AG20443 (cell line): ENCODE results near the gene ARHGAP33.
"Not testable (repeated sequence)": the region's sequence is repeated elsewhere in the genome, so short reads cannot be mapped to it uniquely, and the experiment has no call there.

ENCODE experiments used
- DNase-seq: peaks from one replicate; pipeline ENCODE4 v3.0.0; 2012; ENCODE audit warnings: low spot score, mixed read lengths

Gene ARHGAP33

GRCh38 chr19:35795564-35795963 lies 20.2 kb downstream of the ARHGAP33 start:
- DNase-seq: not testable (repeated sequence)

- DNase-seq: no peak
Observed at GRCh38 chr19:35796645-35797542, 21.5 kb downstream of the ARHGAP33 start.

GRCh38 chr19:35797663-35798062 lies 22.3 kb downstream of the ARHGAP33 start:
- DNase-seq: peak; percentile 56

- DNase-seq: no peak
Observed at GRCh38 chr19:35801828-35802227, 26.5 kb downstream of the ARHGAP33 start.

- no peak for DNase-seq
Observed at GRCh38 chr19:35805526-35806102, 30.2 kb downstream of the ARHGAP33 start.

- DNase-seq: no peak
Observed at GRCh38 chr19:35806597-35806996, 31.2 kb downstream of the ARHGAP33 start.

- no peak for DNase-seq
Observed at GRCh38 chr19:35807633-35808032, 32.3 kb downstream of the ARHGAP33 start.

- DNase-seq: no peak
Observed at GRCh38 chr19:35811317-35812219, 36.2 kb downstream of the ARHGAP33 start.

GRCh38 chr19:35812220-35813042 lies 37.1 kb downstream of the ARHGAP33 start, which contains the start of gene PRODH2:
PRODH2 (minus strand) TSS chr19:35812845; CDS start chr19:35812805, 40 bp downstream.
- no peak for DNase-seq

- no peak for DNase-seq
Observed at GRCh38 chr19:35813043-35813890, 37.9 kb downstream of the ARHGAP33 start.

GRCh38 chr19:35816262-35816661 lies 40.9 kb downstream of the ARHGAP33 start:
- DNase-seq: no peak

- DNase-seq: no peak
Observed at GRCh38 chr19:35816846-35817245, 41.5 kb downstream of the ARHGAP33 start.

- no peak for DNase-seq
Observed at GRCh38 chr19:35818445-35818844, 43.1 kb downstream of the ARHGAP33 start.

- DNase-seq: no peak
Observed at GRCh38 chr19:35822579-35822978, 47.2 kb downstream of the ARHGAP33 start.

GRCh38 chr19:35824150-35824549 lies 48.8 kb downstream of the ARHGAP33 start:
- DNase-seq: no peak

GRCh38 chr19:35828692-35829301 lies 53.4 kb downstream of the ARHGAP33 start:
- peak; percentile 84 for DNase-seq

- DNase-seq: no peak
Observed at GRCh38 chr19:35830986-35831385, 55.6 kb downstream of the ARHGAP33 start.

- no peak for DNase-seq
Observed at GRCh38 chr19:35832054-35832453, 56.7 kb downstream of the ARHGAP33 start.

- DNase-seq: no peak
Observed at GRCh38 chr19:35833972-35834371, 58.6 kb downstream of the ARHGAP33 start.

GRCh38 chr19:35836096-35836495 lies 60.7 kb downstream of the ARHGAP33 start:
- not testable (repeated sequence) for DNase-seq
